WTC11 (cell line): ENCODE measurements around the gene PFKP. TPM values are rescaled to one million over a fixed set of nuclear protein-coding genes. Genes with fewer than 3 reads are reported as not detected.

ENCODE experiments used
- ATAC-seq: fragments of 200-7000 bp; cut with Tn5 transposase; 2 replicates; pipeline ENCODE4 v1.10.0; 2021; ENCODE audit warnings: mild to moderate bottlenecking, moderate library complexity
- CTCF ChIA-PET: fragments of 300-600 bp; sonication (Branson Sonifier 250); formaldehyde crosslinking; loops from one replicate; lab custom pipeline; 2021; ENCODE audit warnings: antibody characterized with exemption; lab: Charles Lee
- POLR2A ChIA-PET: fragments of 350-600 bp; sonication (Branson Sonifier 250); formaldehyde crosslinking; loops from one replicate; lab custom pipeline; 2021; ENCODE audit warnings: antibody characterized with exemption; lab: Charles Lee
- DNase-seq: peaks from one replicate; pipeline ENCODE4 v3.0.0; 2021; ENCODE audit warnings: low spot score
- H3K27ac Mint-ChIP-seq: 2 replicates; pipeline ENCODE4 v1.8.0; 2021; ENCODE audit warnings: mixed read lengths
- H3K27me3 Mint-ChIP-seq: 2 replicates; pipeline ENCODE4 v1.8.0; 2021; ENCODE audit warnings: low read depth, mild to moderate bottlenecking, moderate library complexity, mixed read lengths
- H3K36me3 Mint-ChIP-seq: 2 replicates; pipeline ENCODE4 v1.8.0; 2021; ENCODE audit warnings: mixed read lengths
- H3K4me1 Mint-ChIP-seq: 2 replicates; pipeline ENCODE4 v1.8.0; 2022; ENCODE audit warnings: mixed read lengths
- H3K4me3 Mint-ChIP-seq: 2 replicates; pipeline ENCODE4 v1.8.0; 2021; ENCODE audit warnings: mild to moderate bottlenecking, moderate library complexity, mixed read lengths
- H3K9me3 Mint-ChIP-seq: 2 replicates; pipeline ENCODE4 v1.8.0; 2021; ENCODE audit warnings: mixed read lengths
- AFF4 ChIP-seq: sonication (generic); formaldehyde crosslinking; IDR thresholded peaks from 2 replicates; pipeline ENCODE4 v1.8.1; 2023; ENCODE audit warnings: mild to moderate bottlenecking, missing genetic modification reagents, borderline replicate concordance
- ATF1 ChIP-seq: sonication (generic); formaldehyde crosslinking; IDR thresholded peaks from 2 replicates; pipeline ENCODE4 v1.8.1; 2023; ENCODE audit warnings: mild to moderate bottlenecking, moderate library complexity, missing genetic modification reagents
- EMX1 ChIP-seq: fragments of 250-450 bp; sonication (Bioruptor Pico); IDR thresholded peaks from 2 replicates; pipeline ENCODE4 v1.8.0; 2021; ENCODE audit warnings: mild to moderate bottlenecking
- FOXK1 ChIP-seq: sonication (generic); formaldehyde crosslinking; IDR thresholded peaks from 2 replicates; pipeline ENCODE4 v1.8.0; 2022; ENCODE audit warnings: mild to moderate bottlenecking, moderate library complexity, missing genetic modification reagents
- GTF2I ChIP-seq: fragments of 250-450 bp; sonication (Bioruptor Pico); conservative IDR thresholded peaks from 2 replicates; pipeline ENCODE4 v1.4.0; 2021; ENCODE audit warnings: mild to moderate bottlenecking
- HMGA2 ChIP-seq: fragments of 250-450 bp; sonication (Bioruptor Pico); IDR thresholded peaks from 2 replicates; pipeline ENCODE4 v1.4.0; 2021; ENCODE audit warnings: mild to moderate bottlenecking, moderate library complexity
- MLX ChIP-seq: sonication (generic); formaldehyde crosslinking; IDR thresholded peaks from 2 replicates; pipeline ENCODE4 v1.8.1; 2023; ENCODE audit warnings: mild to moderate bottlenecking, missing genetic modification reagents, moderate library complexity
- NR3C1 ChIP-seq: sonication (generic); formaldehyde crosslinking; conservative IDR thresholded peaks from 2 replicates; pipeline ENCODE4 v1.8.1; 2023; ENCODE audit warnings: low read depth, mild to moderate bottlenecking, missing genetic modification reagents
- TEAD1 ChIP-seq: sonication (generic); formaldehyde crosslinking; IDR thresholded peaks from 2 replicates; pipeline ENCODE4 v1.8.0; 2022; ENCODE audit warnings: mild to moderate bottlenecking, missing genetic modification reagents
- USF1 ChIP-seq: sonication (generic); formaldehyde crosslinking; IDR thresholded peaks from 2 replicates; pipeline ENCODE4 v1.8.0; 2022; ENCODE audit warnings: mild to moderate bottlenecking, missing genetic modification reagents
- ZMAT4 ChIP-seq: fragments of 250-450 bp; sonication (Bioruptor Pico); IDR thresholded peaks from 2 replicates; pipeline ENCODE4 v1.9.0; 2021; ENCODE audit warnings: mild to moderate bottlenecking
- total RNA-seq: library from RNA; stranded (reverse); gene quantifications from 3 replicates; pipeline ENCODE4 v1.2.3, GENCODE V29; 2021
- TF ChIP-seq, protein P1 (sequence below): sonication (generic); formaldehyde crosslinking; IDR thresholded peaks from 2 replicates; pipeline ENCODE4 v1.8.0; 2022; ENCODE audit warnings: missing genetic modification reagents
- TF ChIP-seq, protein P2 (sequence below): sonication (generic); formaldehyde crosslinking; conservative IDR thresholded peaks from 2 replicates; pipeline ENCODE4 v1.8.1; 2022; ENCODE audit warnings: mild to moderate bottlenecking, missing genetic modification reagents
- TF ChIP-seq, protein P3 (sequence below): fragments of 250-450 bp; sonication (Bioruptor Pico); IDR thresholded peaks from 2 replicates; pipeline ENCODE4 v2.1.2; 2022; ENCODE audit warnings: mild to moderate bottlenecking, moderate library complexity
- TF ChIP-seq, protein P4 (sequence below): fragments of 250-450 bp; sonication (Bioruptor Pico); conservative IDR thresholded peaks from 2 replicates; pipeline ENCODE4 v1.9.0; 2021; ENCODE audit warnings: mild to moderate bottlenecking
- TF ChIP-seq, protein P5 (sequence below): sonication (generic); formaldehyde crosslinking; IDR thresholded peaks from 2 replicates; pipeline ENCODE4 v1.8.0; 2023; ENCODE audit warnings: missing genetic modification reagents

Gene PFKP
- total RNA-seq, 1 experiment from 2014 or later = 127 TPM

- TF ChIP-seq, protein P1, sequence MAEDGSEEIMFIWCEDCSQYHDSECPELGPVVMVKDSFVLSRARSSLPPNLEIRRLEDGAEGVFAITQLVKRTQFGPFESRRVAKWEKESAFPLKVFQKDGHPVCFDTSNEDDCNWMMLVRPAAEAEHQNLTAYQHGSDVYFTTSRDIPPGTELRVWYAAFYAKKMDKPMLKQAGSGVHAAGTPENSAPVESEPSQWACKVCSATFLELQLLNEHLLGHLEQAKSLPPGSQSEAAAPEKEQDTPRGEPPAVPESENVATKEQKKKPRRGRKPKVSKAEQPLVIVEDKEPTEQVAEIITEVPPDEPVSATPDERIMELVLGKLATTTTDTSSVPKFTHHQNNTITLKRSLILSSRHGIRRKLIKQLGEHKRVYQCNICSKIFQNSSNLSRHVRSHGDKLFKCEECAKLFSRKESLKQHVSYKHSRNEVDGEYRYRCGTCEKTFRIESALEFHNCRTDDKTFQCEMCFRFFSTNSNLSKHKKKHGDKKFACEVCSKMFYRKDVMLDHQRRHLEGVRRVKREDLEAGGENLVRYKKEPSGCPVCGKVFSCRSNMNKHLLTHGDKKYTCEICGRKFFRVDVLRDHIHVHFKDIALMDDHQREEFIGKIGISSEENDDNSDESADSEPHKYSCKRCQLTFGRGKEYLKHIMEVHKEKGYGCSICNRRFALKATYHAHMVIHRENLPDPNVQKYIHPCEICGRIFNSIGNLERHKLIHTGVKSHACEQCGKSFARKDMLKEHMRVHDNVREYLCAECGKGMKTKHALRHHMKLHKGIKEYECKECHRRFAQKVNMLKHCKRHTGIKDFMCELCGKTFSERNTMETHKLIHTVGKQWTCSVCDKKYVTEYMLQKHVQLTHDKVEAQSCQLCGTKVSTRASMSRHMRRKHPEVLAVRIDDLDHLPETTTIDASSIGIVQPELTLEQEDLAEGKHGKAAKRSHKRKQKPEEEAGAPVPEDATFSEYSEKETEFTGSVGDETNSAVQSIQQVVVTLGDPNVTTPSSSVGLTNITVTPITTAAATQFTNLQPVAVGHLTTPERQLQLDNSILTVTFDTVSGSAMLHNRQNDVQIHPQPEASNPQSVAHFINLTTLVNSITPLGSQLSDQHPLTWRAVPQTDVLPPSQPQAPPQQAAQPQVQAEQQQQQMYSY = no peak
Measured at GRCh38 chr10:3062502-3063186, 4.7 kb upstream of the PFKP start (continued).

GRCh38 chr10:3064423-3064822, 2.9 kb upstream of the PFKP start:
- no peak overlapping the region for H3K4me3 Mint-ChIP-seq
- ATAC-seq (no peak), DNase-seq (no peak)
- H3K27me3 Mint-ChIP-seq = peaks cover 29% of the 10 kb centered on the region
- no peak overlapping the region for H3K27ac Mint-ChIP-seq
- CTCF ChIA-PET = interaction anchor here (0.9 kb wide), 1 partner anchor 10 kb away, joined by 3 read pairs; no protein-coding TSS in a partner anchor
- peaks cover 10% of the 10 kb centered on the region for H3K4me1 Mint-ChIP-seq
- TF ChIP-seq HMGA2 (CRISPR knock-in tag) (no peak), EMX1 (CRISPR knock-in tag) (no peak), MLX (CRISPR knock-in tag) (no peak), USF1 (CRISPR knock-in tag) (no peak)
- TF ChIP-seq, protein P2, sequence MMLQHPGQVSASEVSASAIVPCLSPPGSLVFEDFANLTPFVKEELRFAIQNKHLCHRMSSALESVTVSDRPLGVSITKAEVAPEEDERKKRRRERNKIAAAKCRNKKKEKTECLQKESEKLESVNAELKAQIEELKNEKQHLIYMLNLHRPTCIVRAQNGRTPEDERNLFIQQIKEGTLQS (CRISPR knock-in tag) = no peak
- TF ChIP-seq, protein P3, sequence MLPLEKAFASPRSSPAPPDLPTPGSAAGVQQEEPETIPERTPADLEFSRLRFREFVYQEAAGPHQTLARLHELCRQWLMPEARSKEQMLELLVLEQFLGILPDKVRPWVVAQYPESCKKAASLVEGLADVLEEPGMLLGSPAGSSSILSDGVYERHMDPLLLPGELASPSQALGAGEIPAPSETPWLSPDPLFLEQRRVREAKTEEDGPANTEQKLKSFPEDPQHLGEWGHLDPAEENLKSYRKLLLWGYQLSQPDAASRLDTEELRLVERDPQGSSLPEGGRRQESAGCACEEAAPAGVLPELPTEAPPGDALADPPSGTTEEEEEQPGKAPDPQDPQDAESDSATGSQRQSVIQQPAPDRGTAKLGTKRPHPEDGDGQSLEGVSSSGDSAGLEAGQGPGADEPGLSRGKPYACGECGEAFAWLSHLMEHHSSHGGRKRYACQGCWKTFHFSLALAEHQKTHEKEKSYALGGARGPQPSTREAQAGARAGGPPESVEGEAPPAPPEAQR (CRISPR knock-in tag) = no peak
- H3K9me3 Mint-ChIP-seq = no peaks in the 10 kb centered on the region
- POLR2A ChIA-PET = no interaction called here
- peaks cover 4% of the 10 kb centered on the region; the same call in 1 of the 2 replicates for H3K36me3 Mint-ChIP-seq

DNA sequence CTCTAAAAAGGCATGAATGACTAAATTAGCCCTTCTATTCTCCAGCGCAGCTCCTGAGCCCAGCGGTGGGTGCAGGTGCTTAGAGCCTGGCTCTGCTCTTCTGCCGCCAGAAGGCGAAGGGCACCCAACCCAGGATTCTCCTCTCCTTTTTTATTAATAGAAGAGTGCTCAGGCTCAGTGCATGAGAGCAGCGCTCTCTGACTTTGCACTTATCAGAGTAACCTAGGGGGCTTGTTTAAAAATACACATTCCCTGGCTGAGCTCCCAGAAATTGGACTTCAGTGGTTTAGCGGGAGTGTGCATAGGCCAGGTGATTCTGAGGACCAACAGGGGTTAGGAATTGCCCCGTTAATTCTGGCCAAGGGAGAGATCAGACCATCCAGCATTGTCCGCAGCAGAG, 1.7 kb upstream of the PFKP start:
- Mint-ChIP-seq H3K9me3 (no peaks in the 10 kb centered on the region), H3K36me3 (peaks cover 15% of the 10 kb centered on the region), H3K4me1 (peaks cover 20% of the 10 kb centered on the region), H3K27me3 (peaks cover 25% of the 10 kb centered on the region), H3K4me3 (peak overlapping the region; percentile 66), H3K27ac (no peak overlapping the region)
- ATAC-seq (no peak), DNase-seq (no peak)
- ChIA-PET POLR2A (no interaction called here), CTCF (no interaction called here)
- TF ChIP-seq TEAD1 (CRISPR knock-in tag) = no peak
- no peak for TF ChIP-seq NR3C1 (CRISPR knock-in tag)
- TF ChIP-seq AFF4 (CRISPR knock-in tag) = no peak
- TF ChIP-seq ZMAT4 (CRISPR knock-in tag) = no peak
- TF ChIP-seq, protein P4, sequence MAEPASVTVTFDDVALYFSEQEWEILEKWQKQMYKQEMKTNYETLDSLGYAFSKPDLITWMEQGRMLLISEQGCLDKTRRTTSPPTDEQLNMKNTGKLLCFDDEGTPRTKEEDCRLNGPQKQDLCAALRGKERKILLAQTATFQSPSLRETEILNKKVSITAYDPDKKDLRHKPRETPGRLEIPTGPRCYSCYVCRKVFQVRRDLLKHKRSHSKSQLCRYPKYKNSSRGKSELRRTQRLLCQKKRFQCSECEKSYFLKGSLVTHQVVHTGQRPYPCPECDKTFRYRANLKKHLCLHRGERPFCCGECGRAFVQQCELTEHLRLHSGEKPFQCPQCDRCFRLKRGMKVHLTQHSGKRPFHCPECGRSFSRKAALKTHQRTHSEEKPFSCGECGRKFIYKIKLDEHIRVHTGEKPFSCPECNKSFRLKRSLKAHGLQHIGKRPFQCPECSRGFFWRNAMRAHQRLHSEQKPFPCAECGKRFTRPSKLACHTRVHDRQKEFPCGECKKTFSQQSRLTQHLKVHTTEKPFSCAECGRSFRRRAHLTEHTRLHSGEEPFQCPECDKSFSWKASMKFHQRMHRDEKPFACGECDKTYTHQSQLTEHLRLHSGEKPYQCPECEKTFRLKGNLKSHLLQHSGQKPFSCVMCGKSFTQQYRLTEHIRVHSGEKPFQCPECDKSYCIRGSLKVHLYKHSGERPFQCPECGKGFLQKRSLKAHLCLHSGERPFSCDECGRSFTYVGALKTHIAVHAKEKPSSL (CRISPR knock-in tag) = no peak
- no peak for TF ChIP-seq GTF2I (CRISPR knock-in tag)
- no peak for TF ChIP-seq FOXK1 (CRISPR knock-in tag)
- TF ChIP-seq, protein P3 (CRISPR knock-in tag) = no peak
- TF ChIP-seq, protein P5, sequence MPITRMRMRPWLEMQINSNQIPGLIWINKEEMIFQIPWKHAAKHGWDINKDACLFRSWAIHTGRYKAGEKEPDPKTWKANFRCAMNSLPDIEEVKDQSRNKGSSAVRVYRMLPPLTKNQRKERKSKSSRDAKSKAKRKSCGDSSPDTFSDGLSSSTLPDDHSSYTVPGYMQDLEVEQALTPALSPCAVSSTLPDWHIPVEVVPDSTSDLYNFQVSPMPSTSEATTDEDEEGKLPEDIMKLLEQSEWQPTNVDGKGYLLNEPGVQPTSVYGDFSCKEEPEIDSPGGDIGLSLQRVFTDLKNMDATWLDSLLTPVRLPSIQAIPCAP (CRISPR knock-in tag) = no peak
- no peak for TF ChIP-seq ATF1
